Measurements from ENCODE around the gene KHSRP.

- TF ChIP-seq CTCF (IDR thresholded peaks at IDR 0.05) (peak; percentile 56), EZH2 (IDR thresholded peaks at IDR 0.05) (no peak)
Measured at GRCh38 chr19:6417713-6418561, 6.7 kb downstream of the KHSRP start.
